GM20000 (cell line): ENCODE data around the gene OR5K1.
A peak's percentile ranks its signal among the peaks of the same experiment; 100 is the strongest.

Source experiments
- DNase-seq: peaks from one replicate; pipeline ENCODE4 v3.0.0; 2012; ENCODE audit warnings: low spot score
- CTCF ChIP-seq: IDR thresholded peaks from 2 replicates; pipeline ENCODE4 v1.5.1; 2012; ENCODE audit warnings: mild to moderate bottlenecking, control low read depth; ENCODE audit errors: extremely low read depth, missing control alignments

Gene OR5K1

GRCh38 chr3:98462901-98463300 lies at the start of gene OR5K1:
Gene OR5K1, plus strand, starts transcription at chr3:98463201. Its CDS starts 6,376 bp downstream, at chr3:98469577.
- no peak for TF ChIP-seq CTCF
- DNase-seq = no peak

- TF ChIP-seq CTCF = no peak
- no peak for DNase-seq
These were observed 30.4 kb upstream of the OR5K1 start for GRCh38 chr3:98432575-98432974.

- no peak for TF ChIP-seq CTCF
- DNase-seq = no peak
These were observed 29.2 kb upstream of the OR5K1 start for GRCh38 chr3:98433764-98434163.

GRCh38 chr3:98434412-98434811 lies 28.6 kb upstream of the OR5K1 start:
- no peak for DNase-seq
- TF ChIP-seq CTCF = no peak

GRCh38 chr3:98440283-98440682 lies 22.7 kb upstream of the OR5K1 start:
- DNase-seq = no peak
- no peak for TF ChIP-seq CTCF

- peak; percentile 24 for DNase-seq
- no peak for TF ChIP-seq CTCF
These were observed 17.0 kb upstream of the OR5K1 start for GRCh38 chr3:98445949-98446406.

GRCh38 chr3:98449606-98450193 lies 13.3 kb upstream of the OR5K1 start:
- TF ChIP-seq CTCF = no peak
- no peak for DNase-seq
